ENCODE data around the gene TGFBI.

TGFBI gene

DNA sequence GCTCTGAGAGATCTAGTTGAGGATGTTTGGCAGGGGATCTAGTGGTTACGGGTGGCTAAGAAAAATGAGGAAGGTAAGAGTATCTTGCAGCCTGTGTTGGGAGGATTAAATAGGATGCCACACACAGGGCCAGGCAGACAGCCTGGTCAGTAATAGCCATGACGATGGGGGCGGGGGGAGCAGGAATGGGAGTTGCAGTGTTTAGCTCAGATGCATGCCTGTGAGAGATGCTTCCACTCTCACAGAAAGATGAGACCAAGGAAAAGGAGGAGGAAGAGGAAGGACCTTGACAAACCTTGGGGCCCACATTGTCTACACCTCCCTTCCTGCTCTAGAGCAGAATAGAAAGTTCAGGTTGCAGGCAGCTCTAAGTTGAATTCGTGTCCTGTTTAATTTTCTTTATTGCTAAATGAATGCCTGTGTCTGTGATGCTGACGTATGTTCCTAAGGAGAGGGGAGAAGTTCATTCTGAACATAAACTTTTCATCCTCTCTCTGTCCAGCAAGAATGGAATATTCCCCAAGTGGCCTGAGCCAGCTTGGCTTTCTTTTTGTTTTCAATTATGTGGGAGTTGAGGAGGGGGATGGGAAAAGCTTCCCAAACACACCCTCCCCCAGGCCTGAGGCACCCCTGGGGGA, 28.7 kb downstream of the TGFBI start:
- Histone ChIP-seq H3K27ac (ENCODE audit: low read length) (no peak overlapping the region), H3K9me3 (ENCODE audit: insufficient read depth, low read length, severe bottlenecking) (no peaks in the 10 kb centered on the region), H3K4me3 (ENCODE audit: low read depth in 1 of 2, low read length in 2 of 2) (no peak overlapping the region), H3K4me1 (ENCODE audit: insufficient read depth, low read length) (no peaks in the 10 kb centered on the region), H3K36me3 (ENCODE audit: insufficient read depth, low read length) (no peaks in the 10 kb centered on the region), H2AFZ (ENCODE audit: low read depth, low read length) (no peak overlapping the region), H4K20me1 (ENCODE audit: insufficient read depth, low read length) (no peaks in the 10 kb centered on the region; the same call in 1 of the 2 replicates), H3K4me2 (ENCODE audit: insufficient read depth, low read length) (no peak overlapping the region), H3K9ac (ENCODE audit: low read depth, low read length) (no peak overlapping the region), H3K27me3 (ENCODE audit: insufficient read depth, low read length, poor library complexity) (peaks cover 9% of the 10 kb centered on the region), H3K79me2 (ENCODE audit: insufficient read depth, low read length) (no peaks in the 10 kb centered on the region)
- DNase-seq: no peak
- no peak for ATAC-seq (ENCODE audit: insufficient read depth, low read depth)
- TF ChIP-seq EZH2 (IDR thresholded peaks at IDR 0.05; ENCODE audit: borderline replicate concordance, low read depth, low read length, severe bottlenecking) (no peak), CTCF (IDR thresholded peaks at IDR 0.05; ENCODE audit: borderline replicate concordance, extremely low read depth, low read length, poor library complexity, severe bottlenecking) (no peak)

DNA sequence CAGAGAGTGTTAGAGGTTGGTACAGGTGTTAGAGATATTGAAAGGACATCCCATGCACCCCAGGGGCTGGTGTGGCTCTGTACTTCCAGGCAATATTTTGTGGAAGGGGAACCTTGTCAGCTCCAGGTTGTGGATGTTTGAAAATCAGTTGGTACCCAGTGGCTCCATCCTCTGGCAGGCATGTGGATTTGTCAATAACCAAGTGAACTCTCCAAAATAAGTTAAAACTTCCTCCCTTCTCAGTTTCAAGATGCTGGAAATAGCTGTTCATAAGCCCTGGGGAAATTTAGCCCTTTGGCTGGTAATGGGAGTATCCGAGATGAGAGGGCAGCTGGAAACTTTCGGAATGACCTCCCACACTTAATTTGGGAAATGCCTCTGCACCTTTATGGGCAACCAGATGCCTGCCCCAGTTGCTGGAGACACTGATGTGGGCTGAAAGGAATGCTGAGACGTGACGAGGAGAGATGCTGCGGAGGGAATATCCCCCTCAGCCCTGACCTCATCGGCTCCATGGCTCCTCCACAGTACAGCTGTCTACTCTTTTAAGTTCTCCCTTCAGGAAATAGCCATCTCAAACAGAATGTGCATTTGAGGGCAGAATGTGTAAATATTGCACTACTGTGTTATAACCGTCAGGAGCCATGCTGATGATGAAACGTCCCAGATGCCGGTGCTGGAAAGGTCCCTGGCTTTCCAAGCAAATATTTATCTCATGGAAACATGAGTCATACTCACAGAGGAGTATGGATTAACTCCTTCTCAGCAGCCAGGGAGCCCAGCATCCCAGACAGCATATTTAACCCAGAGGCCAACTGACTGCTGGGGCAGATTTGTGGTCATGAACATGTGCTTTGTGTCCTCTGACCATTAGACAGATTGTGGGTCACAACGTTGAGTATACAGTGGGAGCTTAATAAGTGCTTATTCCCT, 29.5 kb downstream of the TGFBI start:
- no peak overlapping the region for H2AFZ ChIP-seq (ENCODE audit: low read depth, low read length)
- no peak for TF ChIP-seq EZH2 (IDR thresholded peaks at IDR 0.05; ENCODE audit: borderline replicate concordance, low read depth, low read length, severe bottlenecking)
- TF ChIP-seq CTCF (IDR thresholded peaks at IDR 0.05; ENCODE audit: borderline replicate concordance, extremely low read depth, low read length, poor library complexity, severe bottlenecking): no peak
- no peak overlapping the region for H3K4me2 ChIP-seq (ENCODE audit: insufficient read depth, low read length)
- no peaks in the 10 kb centered on the region; the same call in 1 of the 2 replicates for H4K20me1 ChIP-seq (ENCODE audit: insufficient read depth, low read length)
- no peak overlapping the region for H3K9ac ChIP-seq (ENCODE audit: low read depth, low read length)
- H3K27ac ChIP-seq (ENCODE audit: low read length): no peak overlapping the region
- no peak overlapping the region for H3K4me3 ChIP-seq (ENCODE audit: low read depth in 1 of 2, low read length in 2 of 2)
- no peaks in the 10 kb centered on the region for H3K9me3 ChIP-seq (ENCODE audit: insufficient read depth, low read length, severe bottlenecking)
- no peaks in the 10 kb centered on the region for H3K4me1 ChIP-seq (ENCODE audit: insufficient read depth, low read length)
- H3K79me2 ChIP-seq (ENCODE audit: insufficient read depth, low read length): no peaks in the 10 kb centered on the region
- ATAC-seq (ENCODE audit: insufficient read depth, low read depth): no peak
- H3K27me3 ChIP-seq (ENCODE audit: insufficient read depth, low read length, poor library complexity): peaks cover 9% of the 10 kb centered on the region
- DNase-seq: no peak
- no peaks in the 10 kb centered on the region for H3K36me3 ChIP-seq (ENCODE audit: insufficient read depth, low read length)

DNA sequence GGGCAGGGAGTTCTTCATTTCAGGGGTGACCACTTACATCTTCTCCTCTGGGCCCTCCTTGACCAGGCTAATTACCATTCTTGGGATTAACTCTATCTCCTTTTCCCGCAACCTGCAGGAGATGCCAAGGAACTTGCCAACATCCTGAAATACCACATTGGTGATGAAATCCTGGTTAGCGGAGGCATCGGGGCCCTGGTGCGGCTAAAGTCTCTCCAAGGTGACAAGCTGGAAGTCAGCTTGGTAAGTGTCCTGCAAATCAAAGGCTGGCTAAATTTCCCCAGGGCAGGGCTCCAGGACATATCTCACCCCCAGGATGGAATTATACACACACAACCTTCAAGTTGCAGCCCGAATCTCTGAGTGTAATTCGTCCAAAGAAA, 30.2 kb downstream of the TGFBI start:
- no peaks in the 10 kb centered on the region for H3K36me3 ChIP-seq (ENCODE audit: insufficient read depth, low read length)
- no peaks in the 10 kb centered on the region for H3K79me2 ChIP-seq (ENCODE audit: insufficient read depth, low read length)
- H3K27ac ChIP-seq (ENCODE audit: low read length): no peak overlapping the region
- no peak overlapping the region for H3K4me2 ChIP-seq (ENCODE audit: insufficient read depth, low read length)
- no peak overlapping the region for H2AFZ ChIP-seq (ENCODE audit: low read depth, low read length)
- no peaks in the 10 kb centered on the region; the same call in 1 of the 2 replicates for H4K20me1 ChIP-seq (ENCODE audit: insufficient read depth, low read length)
- H3K9me3 ChIP-seq (ENCODE audit: insufficient read depth, low read length, severe bottlenecking): no peaks in the 10 kb centered on the region
- H3K9ac ChIP-seq (ENCODE audit: low read depth, low read length): no peak overlapping the region
- DNase-seq: no peak
- no peaks in the 10 kb centered on the region for H3K4me1 ChIP-seq (ENCODE audit: insufficient read depth, low read length)
- no peak overlapping the region for H3K4me3 ChIP-seq (ENCODE audit: low read depth in 1 of 2, low read length in 2 of 2)
- ATAC-seq (ENCODE audit: insufficient read depth, low read depth): no peak
- peaks cover 8% of the 10 kb centered on the region for H3K27me3 ChIP-seq (ENCODE audit: insufficient read depth, low read length, poor library complexity)
- TF ChIP-seq EZH2 (IDR thresholded peaks at IDR 0.05; ENCODE audit: borderline replicate concordance, low read depth, low read length, severe bottlenecking) (no peak), CTCF (IDR thresholded peaks at IDR 0.05; ENCODE audit: borderline replicate concordance, extremely low read depth, low read length, poor library complexity, severe bottlenecking) (no peak)

Data from DND-41 (cell line).